ENCODE measurements around the gene TTC38. TPM values are rescaled to one million over a fixed set of nuclear protein-coding genes. Genes with fewer than 3 reads are reported as not detected.

The TTC38 gene
- total and polyA plus RNA-seq, 8 donors: 26.8 to 36.0 (median 33.5) TPM

- H3K4me3 ChIP-seq: no peak overlapping the region
- H3K27me3 ChIP-seq: no peaks in the 10 kb centered on the region
- no peak for TF ChIP-seq CTCF (IDR thresholded peaks at IDR 0.05)
- ATAC-seq (no peak), DNase-seq (no peak)
- peaks cover 0 to 40% of the 10 kb centered on the region in 2 donors for H3K36me3 ChIP-seq
- H3K27ac ChIP-seq: no peak overlapping the region
- intact Hi-C loops (cut with DNase I): no loop called here
- H3K9me3 ChIP-seq: no peaks in the 10 kb centered on the region
- H3K4me1 ChIP-seq: no peaks in the 10 kb centered on the region
Measured at GRCh38 chr22:46224898-46225290, 42.9 kb upstream of the TTC38 start.

- H3K27ac ChIP-seq: no peak overlapping the region
- no peak for TF ChIP-seq CTCF (IDR thresholded peaks at IDR 0.05)
- no peaks in the 10 kb centered on the region for H3K27me3 ChIP-seq
- peaks cover 0 to 32% of the 10 kb centered on the region in 2 donors for H3K36me3 ChIP-seq
- DNase-seq: no peak
- no peak for ATAC-seq
- intact Hi-C loops (cut with DNase I): no loop called here
- no peaks in the 10 kb centered on the region for H3K9me3 ChIP-seq
- no peak overlapping the region for H3K4me3 ChIP-seq
- H3K4me1 ChIP-seq: no peaks in the 10 kb centered on the region
Measured at GRCh38 chr22:46225631-46226030, 42.2 kb upstream of the TTC38 start.

- Histone ChIP-seq H3K27me3 (no peaks in the 10 kb centered on the region), H3K36me3 (peaks cover 0 to 25% of the 10 kb centered on the region in 2 donors), H3K9me3 (no peaks in the 10 kb centered on the region), H3K27ac (no peak overlapping the region), H3K4me1 (no peaks in the 10 kb centered on the region), H3K4me3 (no peak overlapping the region)
- DNase-seq (no peak), ATAC-seq (no peak)
- no peak for TF ChIP-seq CTCF (IDR thresholded peaks at IDR 0.05)
- intact Hi-C loops (cut with DNase I): no loop called here
Measured at GRCh38 chr22:46226577-46226976, 41.2 kb upstream of the TTC38 start.

GRCh38 chr22:46229701-46230100 is 38.1 kb upstream of the TTC38 start:
- ATAC-seq: no peak
- TF ChIP-seq CTCF (IDR thresholded peaks at IDR 0.05): no peak

GRCh38 chr22:46230262-46230901 is 37.4 kb upstream of the TTC38 start:
- peaks cover 0 to 3% of the 10 kb centered on the region in 2 donors for H3K4me1 ChIP-seq
- intact Hi-C loops (cut with DNase I): no loop called here
- no peak for TF ChIP-seq CTCF (IDR thresholded peaks at IDR 0.05)
- H3K9me3 ChIP-seq: no peaks in the 10 kb centered on the region
- no peak for DNase-seq
- H3K27ac ChIP-seq: no peak overlapping the region
- no peaks in the 10 kb centered on the region for H3K27me3 ChIP-seq
- H3K36me3 ChIP-seq: peaks cover 0 to 16% of the 10 kb centered on the region in 2 donors
- no peak overlapping the region for H3K4me3 ChIP-seq
- no peak for ATAC-seq

More at GRCh38 chr22:46229701-46230100, 38.1 kb upstream of the TTC38 start:
- intact Hi-C loops (cut with DNase I): no loop called here
- no peak overlapping the region for H3K27ac ChIP-seq
- DNase-seq: no peak
- H3K36me3 ChIP-seq: peaks cover 0 to 12% of the 10 kb centered on the region in 2 donors
- no peak overlapping the region for H3K4me3 ChIP-seq
- peaks cover 0 to 3% of the 10 kb centered on the region in 2 donors for H3K4me1 ChIP-seq
- no peaks in the 10 kb centered on the region for H3K9me3 ChIP-seq
- H3K27me3 ChIP-seq: no peaks in the 10 kb centered on the region

Data from left lung (tissue), 10 donors.